Osteoblast (primary cell): ENCODE measurements around the gene ZSCAN4. TPM values are rescaled to one million over a fixed set of nuclear protein-coding genes. Genes with fewer than 3 reads are reported as not detected.

Source experiments
- DNase-seq: peaks from one replicate; pipeline ENCODE4 v3.0.0; 2011; ENCODE audit warnings: low spot score, mixed read lengths; ENCODE audit not compliant: insufficient read length; ENCODE audit errors: missing footprints
- H2AFZ ChIP-seq: 2 replicates; pipeline ENCODE4 v1.6.0; 2011; ENCODE audit warnings: mild to moderate bottlenecking, low read length
- H3K27ac ChIP-seq: 2 replicates; pipeline ENCODE4 v1.5.1; 2011; ENCODE audit warnings: mild to moderate bottlenecking, low read depth, low read length, moderate library complexity
- H3K27me3 ChIP-seq: 2 replicates; pipeline ENCODE4 v1.6.0; 2012; ENCODE audit warnings: mild to moderate bottlenecking, control low read depth, inconsistent platforms, low read length, moderate library complexity; ENCODE audit not compliant: insufficient read depth
- H3K36me3 ChIP-seq: 2 replicates; pipeline ENCODE4 v1.5.1; 2011; ENCODE audit warnings: mild to moderate bottlenecking, low read length, control low read depth, moderate library complexity; ENCODE audit not compliant: insufficient read depth
- H3K4me1 ChIP-seq: 2 replicates; pipeline ENCODE4 v1.5.1; 2011; ENCODE audit warnings: mild to moderate bottlenecking, low read length, control low read depth, moderate library complexity; ENCODE audit not compliant: insufficient read depth
- H3K4me2 ChIP-seq: 2 replicates; pipeline ENCODE4 v1.6.0; 2011; ENCODE audit warnings: mild to moderate bottlenecking, low read length; ENCODE audit not compliant: insufficient read depth
- H3K4me3 ChIP-seq: fragments of 200-600 bp; sonication (generic); 3 replicates; pipeline ENCODE4 v1.5.1; 2012; ENCODE audit warnings: mild to moderate bottlenecking, low read length, inconsistent platforms; ENCODE audit not compliant: insufficient read depth
- H3K79me2 ChIP-seq: 2 replicates; pipeline ENCODE4 v1.6.0; 2012; ENCODE audit warnings: mild to moderate bottlenecking, low read length, control low read depth, inconsistent platforms; ENCODE audit not compliant: insufficient read depth
- H3K9me3 ChIP-seq: 2 replicates; pipeline ENCODE4 v1.5.1; 2011; ENCODE audit warnings: low read depth, low read length, control low read depth
- H4K20me1 ChIP-seq: 2 replicates; pipeline ENCODE4 v1.6.0; 2012; ENCODE audit warnings: mild to moderate bottlenecking, low read length, control low read depth; ENCODE audit not compliant: insufficient read depth
- CTCF ChIP-seq: IDR thresholded peaks from 2 replicates; pipeline ENCODE4 v1.5.1; 2011; ENCODE audit warnings: mild to moderate bottlenecking, low read depth, low read length, moderate library complexity; ENCODE audit errors: extremely low read depth
- total RNA-seq: library from RNA; depleted of rRNA; stranded (reverse); fragments of >200 nt; gene quantifications from 2 replicates; pipeline ENCODE4 v1.2.3, GENCODE V29; 2012

The ZSCAN4 gene
- total RNA-seq, 1 donor: 0.36 TPM

DNA sequence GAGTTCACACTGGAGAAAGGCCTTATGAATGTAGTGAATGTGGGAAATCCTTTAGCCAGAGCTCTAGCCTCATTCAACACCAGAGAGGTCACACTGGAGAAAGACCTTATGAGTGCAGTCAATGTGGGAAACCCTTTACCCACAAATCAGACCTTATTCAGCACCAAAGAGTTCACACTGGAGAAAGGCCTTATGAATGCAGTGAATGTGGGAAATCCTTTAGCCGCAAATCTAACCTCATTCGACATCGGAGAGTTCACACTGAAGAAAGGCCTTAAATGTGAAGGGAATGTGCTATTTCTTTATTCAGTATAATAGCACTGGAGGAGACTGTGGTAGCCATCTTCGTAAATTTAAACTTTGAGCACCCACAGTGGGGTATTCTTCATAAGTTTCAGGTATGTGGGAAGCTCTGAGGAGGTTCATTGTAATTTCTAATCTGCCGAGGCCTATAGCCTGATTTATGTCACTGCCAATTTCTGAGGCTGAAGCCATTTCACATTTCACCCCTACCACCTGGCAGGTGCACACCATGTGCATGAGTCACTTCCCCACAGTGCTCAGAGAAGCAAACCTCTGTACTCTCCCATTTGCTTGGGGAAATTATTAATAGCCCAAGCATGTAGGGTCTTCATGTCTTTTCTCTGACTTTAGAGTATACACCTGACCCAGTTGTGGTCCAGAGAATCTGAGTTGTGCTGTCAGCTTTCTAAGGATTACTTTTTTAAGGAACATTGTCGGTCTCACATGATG, 19.5 kb downstream of the ZSCAN4 start:
- H3K27ac ChIP-seq: no peak overlapping the region
- no peak overlapping the region for H2AFZ ChIP-seq
- H3K79me2 ChIP-seq: peaks cover 63% of the 10 kb centered on the region
- TF ChIP-seq CTCF: no peak
- peaks cover 30% of the 10 kb centered on the region for H3K36me3 ChIP-seq
- no peaks in the 10 kb centered on the region for H4K20me1 ChIP-seq
- no peaks in the 10 kb centered on the region for H3K4me1 ChIP-seq
- H3K9me3 ChIP-seq: peaks cover 41% of the 10 kb centered on the region
- no peak overlapping the region for H3K4me2 ChIP-seq
- DNase-seq: no peak
- no peaks in the 10 kb centered on the region for H3K27me3 ChIP-seq
- no peak overlapping the region for H3K4me3 ChIP-seq

- Histone ChIP-seq H4K20me1 (no peaks in the 10 kb centered on the region), H3K36me3 (peaks cover 24% of the 10 kb centered on the region), H3K27ac (no peak overlapping the region), H3K9me3 (peaks cover 37% of the 10 kb centered on the region), H3K4me2 (no peak overlapping the region), H2AFZ (no peak overlapping the region), H3K27me3 (no peaks in the 10 kb centered on the region), H3K79me2 (peaks cover 47% of the 10 kb centered on the region), H3K4me3 (no peak overlapping the region), H3K4me1 (no peaks in the 10 kb centered on the region)
- no peak for DNase-seq
- TF ChIP-seq CTCF: no peak
Measured at GRCh38 chr19:57689750-57690149, 21.0 kb downstream of the ZSCAN4 start.

DNA sequence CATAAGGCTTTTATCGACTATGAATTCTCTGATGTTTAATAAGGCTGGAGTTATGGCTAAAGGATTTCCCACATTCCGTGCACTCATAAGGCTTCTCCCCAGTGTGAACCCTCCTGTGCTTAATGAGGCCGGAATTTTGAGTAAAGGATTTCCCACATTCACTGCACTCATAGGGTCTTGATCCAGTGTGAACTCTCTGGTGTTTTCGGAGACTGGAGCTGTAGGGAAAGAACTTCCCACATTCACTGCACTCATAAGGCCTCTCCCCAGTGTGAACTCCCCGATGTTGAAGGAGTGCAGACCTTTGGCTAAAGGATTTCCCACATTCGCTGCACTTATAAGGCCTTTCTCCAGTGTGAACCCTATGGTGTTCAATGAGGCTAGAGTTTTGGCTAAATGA, 32.9 kb downstream of the ZSCAN4 start:
- DNase-seq: no peak
- Histone ChIP-seq H3K4me2 (no peak overlapping the region), H2AFZ (no peak overlapping the region), H3K79me2 (peaks cover 16% of the 10 kb centered on the region), H3K4me1 (no peaks in the 10 kb centered on the region), H3K27ac (no peak overlapping the region), H4K20me1 (no peaks in the 10 kb centered on the region), H3K9me3 (peaks cover 29% of the 10 kb centered on the region), H3K4me3 (no peak overlapping the region), H3K36me3 (peaks cover 25% of the 10 kb centered on the region), H3K27me3 (no peaks in the 10 kb centered on the region)
- TF ChIP-seq CTCF: no peak

- no peak overlapping the region for H3K4me2 ChIP-seq
- peaks cover 18% of the 10 kb centered on the region for H3K9me3 ChIP-seq
- H3K79me2 ChIP-seq: peaks cover 30% of the 10 kb centered on the region
- no peak overlapping the region for H3K27ac ChIP-seq
- no peak for DNase-seq
- no peak overlapping the region for H3K4me3 ChIP-seq
- H3K36me3 ChIP-seq: peaks cover 12% of the 10 kb centered on the region
- H3K4me1 ChIP-seq: no peaks in the 10 kb centered on the region
- H4K20me1 ChIP-seq: no peaks in the 10 kb centered on the region
- H3K27me3 ChIP-seq: no peaks in the 10 kb centered on the region
- TF ChIP-seq CTCF: no peak
- H2AFZ ChIP-seq: no peak overlapping the region
Measured at GRCh38 chr19:57706346-57706745, 37.6 kb downstream of the ZSCAN4 start.
